GM12878 (cell line): Measurements from ENCODE around the gene DAD1. TPM values are rescaled to one million over a fixed set of nuclear protein-coding genes. Genes with fewer than 3 reads are reported as not detected.

Experiments
- CUX1 ChIP-seq: IDR thresholded peaks from 2 replicates; pipeline ENCODE4 v1.6.1; 2012; ENCODE audit warnings: improper control_type of control experiment, low read depth, low read length; ENCODE audit not compliant: insufficient replicate concordance
- EGR1 ChIP-seq, 2 experiments: IDR thresholded peaks; 1 replicate in 1 of 2; 2 replicates in 1 of 2; pipeline ENCODE4 v1.6.1; 2011 to 2012; ENCODE audit warnings: low read depth in 2 of 2, low read length in 2 of 2, borderline replicate concordance in 1 of 2, mild to moderate bottlenecking in 1 of 2, moderate library complexity in 1 of 2
- MEF2A ChIP-seq: IDR thresholded peaks from 2 replicates; pipeline ENCODE4 v1.6.1; 2011; ENCODE audit warnings: low read depth, mild to moderate bottlenecking, low read length, moderate library complexity; ENCODE audit not compliant: insufficient read depth
- POLR2A ChIP-seq: IDR thresholded peaks from 2 replicates; pipeline ENCODE4 v1.6.1; 2011; ENCODE audit warnings: low read depth, mild to moderate bottlenecking, low read length
- STAT3 ChIP-seq: IDR thresholded peaks from 2 replicates; pipeline ENCODE4 v1.6.1; 2011; ENCODE audit warnings: low read depth, low read length, improper control_type of control experiment
- WRNIP1 ChIP-seq: IDR thresholded peaks from 2 replicates; pipeline ENCODE4 v1.6.1; 2011; ENCODE audit warnings: low read depth, low read length, improper control_type of control experiment, borderline replicate concordance
- polyA plus RNA-seq, 11 experiments: library from polyadenylated mRNA; depleted of rRNA in 4 of 11; unstranded in 6 of 11; stranded (reverse) in 5 of 11; fragments of >200 nt; fragmentation: Nextera tagmentation in 4 of 11; fragmentation: Illumina TruSeq in 1 of 11; extraction: Ambion mirVana in 4 of 11; extraction: Trizol in 1 of 11; gene quantifications; 1 replicate in 1 of 11; 2 replicates in 10 of 11; pipeline versions ENCODE4 v1.2.1 to v1.2.3, GENCODE V29; 2011 to 2016; ENCODE audit warnings: inconsistent platforms in 2 of 11, missing spikeins in 2 of 11, low read depth in 1 of 11
- total RNA-seq, 4 experiments: library from RNA; depleted of rRNA in 3 of 4; stranded (reverse); fragments of >200 nt in 3 of 4; fragmentation: Illumina TruSeq in 1 of 4; extraction: Trizol in 1 of 4; gene quantifications; 2 replicates each; pipeline versions ENCODE4 v1.2.1 to v1.2.3, GENCODE V29; 2013 to 2021

Gene DAD1
- total and polyA plus RNA-seq, 10 of the 15 experiments (the other 5 are each of a cell fraction or from before 2014, with no cell fraction given): 161 to 920 (median 319) TPM

GRCh38 chr14:22556021-22556989 is 32.7 kb downstream of the DAD1 start (continued):
- TF ChIP-seq CUX1: peak; percentile 72
- TF ChIP-seq EGR1 (IDR thresholded peaks at IDR 0.05; ENCODE audit: borderline replicate concordance in 1 of 2, low read depth in 2 of 2, low read length in 2 of 2): peak in 1 of 2 experiments; percentile 65; a peak in 1 of 3 replicates
- peak; percentile 83 for TF ChIP-seq POLR2A
- peak; percentile 96 for TF ChIP-seq STAT3
- TF ChIP-seq MEF2A: peak; percentile 98
- TF ChIP-seq WRNIP1: no peak; the same call in 1 of the 2 replicates
